GM19035 (cell line): ENCODE measurements around the gene MRPL40.

Experiments
- ATAC-seq: cut with Tn5 transposase; IDR thresholded peaks from one replicate; pipeline ENCODE4 v1.9.1; 2021; ENCODE audit not compliant: unreplicated experiment

The MRPL40 gene

GRCh38 chr22:19432133-19432851 is at the start of gene MRPL40:
MRPL40 (plus strand) TSS chr22:19432545; CDS start chr22:19432555, 10 bp downstream.
- peak; percentile 78 for ATAC-seq

GRCh38 chr22:19383292-19383691 is 49.1 kb upstream of the MRPL40 start:
- ATAC-seq, result no peak

GRCh38 chr22:19385221-19385906 is 47.0 kb upstream of the MRPL40 start:
- ATAC-seq, result no peak

- ATAC-seq, result no peak
Measured at GRCh38 chr22:19386248-19386647, 46.1 kb upstream of the MRPL40 start.

- no peak for ATAC-seq
Measured at GRCh38 chr22:19387038-19387437, 45.3 kb upstream of the MRPL40 start.

- ATAC-seq, result no peak
Measured at GRCh38 chr22:19387575-19387974, 44.8 kb upstream of the MRPL40 start.

GRCh38 chr22:19393704-19394103 is 38.6 kb upstream of the MRPL40 start:
- ATAC-seq, result no peak

- ATAC-seq, result no peak
Measured at GRCh38 chr22:19394274-19395050, 37.9 kb upstream of the MRPL40 start.

- ATAC-seq, result no peak
Measured at GRCh38 chr22:19395276-19395675, 37.1 kb upstream of the MRPL40 start.

GRCh38 chr22:19396561-19396933 is 35.8 kb upstream of the MRPL40 start:
- ATAC-seq, result no peak

- ATAC-seq, result no peak
Measured at GRCh38 chr22:19396934-19397733, 35.2 kb upstream of the MRPL40 start.

- no peak for ATAC-seq
Measured at GRCh38 chr22:19397734-19398104, 34.6 kb upstream of the MRPL40 start.

- no peak for ATAC-seq
Measured at GRCh38 chr22:19398206-19398605, 34.1 kb upstream of the MRPL40 start.

GRCh38 chr22:19398652-19399051 is 33.7 kb upstream of the MRPL40 start:
- no peak for ATAC-seq

- ATAC-seq, result no peak
Measured at GRCh38 chr22:19400881-19401280, 31.5 kb upstream of the MRPL40 start.

- no peak for ATAC-seq
Measured at GRCh38 chr22:19401483-19401882, 30.9 kb upstream of the MRPL40 start.

GRCh38 chr22:19402642-19403191 is 29.6 kb upstream of the MRPL40 start:
- ATAC-seq, result no peak

- ATAC-seq, result no peak
Measured at GRCh38 chr22:19404676-19405075, 27.7 kb upstream of the MRPL40 start.

- ATAC-seq, result no peak
Measured at GRCh38 chr22:19405133-19405532, 27.2 kb upstream of the MRPL40 start.

- ATAC-seq, result no peak
Measured at GRCh38 chr22:19405652-19406051, 26.7 kb upstream of the MRPL40 start.

- ATAC-seq, result no peak
Measured at GRCh38 chr22:19406281-19406811, 26.0 kb upstream of the MRPL40 start.
